ENCODE results near the gene RAPGEF6. TPM values are rescaled to one million over a fixed set of nuclear protein-coding genes. Genes with fewer than 3 reads are reported as not detected.

The RAPGEF6 gene
- polyA plus RNA-seq, 1 donor (not counting 4 experiments of a cell fraction or from before 2014, with no cell fraction given): 8.7 TPM

GRCh38 chr5:131431794-131432193 is 203.2 kb downstream of the RAPGEF6 start:
- TF ChIP-seq EZH2 (IDR thresholded peaks at IDR 0.05; ENCODE audit: low read length): no peak
- TF ChIP-seq CTCF (optimal IDR thresholded peaks at IDR 0.05 in 1 of 3, IDR thresholded peaks at IDR 0.05 in 1 of 3, conservative IDR thresholded peaks at IDR 0.05 in 1 of 3; ENCODE audit: extremely low read depth in 1 of 3, insufficient read depth in 2 of 3, low read length in 3 of 3): no peak
- H3K9ac ChIP-seq (ENCODE audit: control insufficient read depth, extremely low read depth, insufficient read depth, low read length): no peak overlapping the region
- no peak overlapping the region for H2AFZ ChIP-seq (ENCODE audit: control insufficient read depth, low read length)
- H3K27me3 ChIP-seq (ENCODE audit: control insufficient read depth, extremely low read depth, insufficient read depth, low read length): no peaks in the 10 kb centered on the region
- FAIRE-seq: no peak
- peaks cover 9 to 12% of the 10 kb centered on the region in 2 experiments for H3K36me3 ChIP-seq (ENCODE audit: control insufficient read depth in 2 of 2, extremely low read depth in 1 of 2, insufficient read depth in 2 of 2, low read length in 2 of 2)
- H3K9me1 ChIP-seq (ENCODE audit: control insufficient read depth, extremely low read depth, insufficient read depth, low read length): no peaks in the 10 kb centered on the region
- H3K4me2 ChIP-seq (ENCODE audit: control insufficient read depth, extremely low read depth, insufficient read depth, low read depth, low read length): no peak overlapping the region
- no peaks in the 10 kb centered on the region for H4K20me1 ChIP-seq (ENCODE audit: control insufficient read depth, extremely low read depth, insufficient read depth, low read length)
- no peak overlapping the region for H3K27ac ChIP-seq (ENCODE audit: control insufficient read depth, insufficient read depth, low read length)
- dilution Hi-C loops (cut with MboI; ENCODE audit: extremely low pct_ligation_motif_present, low sequenced_read_pairs): no loop called here
- no peak overlapping the region for H3K4me3 ChIP-seq (ENCODE audit: control insufficient read depth in 2 of 3, extremely low read depth in 1 of 3, insufficient read depth in 2 of 3, low read depth in 1 of 3, low read length in 3 of 3)
- DNase-seq (ENCODE audit: low read depth, low spot score): no peak
- H3K4me1 ChIP-seq (ENCODE audit: control insufficient read depth, extremely low read depth, insufficient read depth, low read length): no peaks in the 10 kb centered on the region
- H3K79me2 ChIP-seq (ENCODE audit: control insufficient read depth, insufficient read depth, low read length): no peaks in the 10 kb centered on the region
- H3K9me3 ChIP-seq (ENCODE audit: control insufficient read depth, low read depth, low read length): no peaks in the 10 kb centered on the region

GRCh38 chr5:131430794-131431193 is 204.2 kb downstream of the RAPGEF6 start:
- FAIRE-seq: no peak
- no peak overlapping the region for H3K9ac ChIP-seq (ENCODE audit: control insufficient read depth, extremely low read depth, insufficient read depth, low read length)
- no peaks in the 10 kb centered on the region for H3K9me1 ChIP-seq (ENCODE audit: control insufficient read depth, extremely low read depth, insufficient read depth, low read length)
- dilution Hi-C loops (cut with MboI; ENCODE audit: extremely low pct_ligation_motif_present, low sequenced_read_pairs): no loop called here
- H4K20me1 ChIP-seq (ENCODE audit: control insufficient read depth, extremely low read depth, insufficient read depth, low read length): no peaks in the 10 kb centered on the region
- H3K9me3 ChIP-seq (ENCODE audit: control insufficient read depth, low read depth, low read length): no peaks in the 10 kb centered on the region
- H3K4me3 ChIP-seq (ENCODE audit: control insufficient read depth in 2 of 3, extremely low read depth in 1 of 3, insufficient read depth in 2 of 3, low read depth in 1 of 3, low read length in 3 of 3): no peak overlapping the region
- no peak for TF ChIP-seq EZH2 (IDR thresholded peaks at IDR 0.05; ENCODE audit: low read length)
- TF ChIP-seq CTCF (optimal IDR thresholded peaks at IDR 0.05 in 1 of 3, IDR thresholded peaks at IDR 0.05 in 1 of 3, conservative IDR thresholded peaks at IDR 0.05 in 1 of 3; ENCODE audit: extremely low read depth in 1 of 3, insufficient read depth in 2 of 3, low read length in 3 of 3): no peak
- no peaks in the 10 kb centered on the region for H3K27me3 ChIP-seq (ENCODE audit: control insufficient read depth, extremely low read depth, insufficient read depth, low read length)
- no peak for DNase-seq (ENCODE audit: low read depth, low spot score)
- no peak overlapping the region for H2AFZ ChIP-seq (ENCODE audit: control insufficient read depth, low read length)
- H3K4me1 ChIP-seq (ENCODE audit: control insufficient read depth, extremely low read depth, insufficient read depth, low read length): no peaks in the 10 kb centered on the region
- H3K36me3 ChIP-seq (ENCODE audit: control insufficient read depth in 2 of 2, extremely low read depth in 1 of 2, insufficient read depth in 2 of 2, low read length in 2 of 2): peaks cover 11 to 12% of the 10 kb centered on the region in 2 experiments
- no peak overlapping the region for H3K4me2 ChIP-seq (ENCODE audit: control insufficient read depth, extremely low read depth, insufficient read depth, low read depth, low read length)
- H3K79me2 ChIP-seq (ENCODE audit: control insufficient read depth, insufficient read depth, low read length): no peaks in the 10 kb centered on the region
- no peak overlapping the region for H3K27ac ChIP-seq (ENCODE audit: control insufficient read depth, insufficient read depth, low read length)

All from keratinocyte (primary cell).